ENCODE data around the gene TMEM201. TPM values are rescaled to one million over a fixed set of nuclear protein-coding genes. Genes with fewer than 3 reads are reported as not detected.
A peak's percentile ranks its signal among the peaks of the same experiment; 100 is the strongest.

TMEM201 gene
- total and polyA plus RNA-seq, 9 of the 15 experiments (the other 6 are each of a cell fraction or from before 2014, with no cell fraction given) = 0.42 to 51.3 (median 7.4) TPM

DNA sequence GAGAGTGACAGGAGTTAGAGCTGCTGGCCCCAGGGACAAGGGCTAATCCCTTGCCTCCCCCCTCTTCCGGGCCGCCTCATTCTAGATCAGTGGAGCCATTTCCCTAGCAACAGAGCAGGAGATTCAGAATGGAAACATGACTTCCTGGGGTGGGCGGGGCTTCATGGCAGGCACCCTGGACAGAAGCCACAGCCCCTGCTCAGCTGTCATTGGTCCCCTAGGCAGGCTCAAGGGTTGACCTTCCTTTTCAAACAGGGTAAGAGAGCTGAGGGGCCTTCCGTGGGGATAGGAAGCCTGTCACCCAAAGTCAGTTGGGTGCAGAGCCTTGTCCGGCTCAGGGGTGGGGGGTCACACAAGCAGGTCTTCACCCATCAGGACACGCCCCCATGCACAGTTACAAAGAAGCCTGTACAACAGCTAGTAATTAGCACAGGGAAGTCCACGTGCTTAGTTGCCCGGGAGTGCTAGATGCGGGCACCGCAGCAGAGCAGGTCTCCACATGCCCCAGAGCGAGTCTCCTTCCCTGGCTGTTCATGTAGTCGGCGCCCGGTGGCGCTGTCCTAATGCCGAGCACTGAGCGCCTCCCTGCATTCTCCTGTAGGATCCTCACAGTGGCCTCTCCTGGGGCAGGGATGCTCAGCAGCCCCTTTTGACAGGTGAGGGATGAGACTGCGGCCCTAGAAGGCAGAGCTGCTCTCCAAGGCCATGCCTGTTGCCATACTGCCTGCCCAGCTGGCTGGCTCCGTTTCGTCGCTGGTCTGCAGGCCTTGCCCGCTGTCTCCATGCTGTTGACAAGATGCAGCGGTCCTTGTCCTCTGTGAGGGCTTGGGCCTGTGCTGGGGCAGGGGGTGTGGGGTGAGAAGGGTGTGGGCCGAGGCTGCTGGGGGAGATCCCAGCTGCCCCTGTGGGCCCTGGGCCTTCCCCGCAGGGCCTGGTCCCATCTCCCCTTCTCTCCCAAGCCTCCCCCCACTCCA, 5.1 kb downstream of the TMEM201 start (continued):
- TF ChIP-seq, protein P1, sequence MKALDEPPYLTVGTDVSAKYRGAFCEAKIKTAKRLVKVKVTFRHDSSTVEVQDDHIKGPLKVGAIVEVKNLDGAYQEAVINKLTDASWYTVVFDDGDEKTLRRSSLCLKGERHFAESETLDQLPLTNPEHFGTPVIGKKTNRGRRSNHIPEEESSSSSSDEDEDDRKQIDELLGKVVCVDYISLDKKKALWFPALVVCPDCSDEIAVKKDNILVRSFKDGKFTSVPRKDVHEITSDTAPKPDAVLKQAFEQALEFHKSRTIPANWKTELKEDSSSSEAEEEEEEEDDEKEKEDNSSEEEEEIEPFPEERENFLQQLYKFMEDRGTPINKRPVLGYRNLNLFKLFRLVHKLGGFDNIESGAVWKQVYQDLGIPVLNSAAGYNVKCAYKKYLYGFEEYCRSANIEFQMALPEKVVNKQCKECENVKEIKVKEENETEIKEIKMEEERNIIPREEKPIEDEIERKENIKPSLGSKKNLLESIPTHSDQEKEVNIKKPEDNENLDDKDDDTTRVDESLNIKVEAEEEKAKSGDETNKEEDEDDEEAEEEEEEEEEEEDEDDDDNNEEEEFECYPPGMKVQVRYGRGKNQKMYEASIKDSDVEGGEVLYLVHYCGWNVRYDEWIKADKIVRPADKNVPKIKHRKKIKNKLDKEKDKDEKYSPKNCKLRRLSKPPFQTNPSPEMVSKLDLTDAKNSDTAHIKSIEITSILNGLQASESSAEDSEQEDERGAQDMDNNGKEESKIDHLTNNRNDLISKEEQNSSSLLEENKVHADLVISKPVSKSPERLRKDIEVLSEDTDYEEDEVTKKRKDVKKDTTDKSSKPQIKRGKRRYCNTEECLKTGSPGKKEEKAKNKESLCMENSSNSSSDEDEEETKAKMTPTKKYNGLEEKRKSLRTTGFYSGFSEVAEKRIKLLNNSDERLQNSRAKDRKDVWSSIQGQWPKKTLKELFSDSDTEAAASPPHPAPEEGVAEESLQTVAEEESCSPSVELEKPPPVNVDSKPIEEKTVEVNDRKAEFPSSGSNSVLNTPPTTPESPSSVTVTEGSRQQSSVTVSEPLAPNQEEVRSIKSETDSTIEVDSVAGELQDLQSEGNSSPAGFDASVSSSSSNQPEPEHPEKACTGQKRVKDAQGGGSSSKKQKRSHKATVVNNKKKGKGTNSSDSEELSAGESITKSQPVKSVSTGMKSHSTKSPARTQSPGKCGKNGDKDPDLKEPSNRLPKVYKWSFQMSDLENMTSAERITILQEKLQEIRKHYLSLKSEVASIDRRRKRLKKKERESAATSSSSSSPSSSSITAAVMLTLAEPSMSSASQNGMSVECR (CRISPR knock-in tag; IDR thresholded peaks at IDR 0.05) = peak; percentile 43; the same call in 1 of the 2 replicates
- TF ChIP-seq, protein P2, sequence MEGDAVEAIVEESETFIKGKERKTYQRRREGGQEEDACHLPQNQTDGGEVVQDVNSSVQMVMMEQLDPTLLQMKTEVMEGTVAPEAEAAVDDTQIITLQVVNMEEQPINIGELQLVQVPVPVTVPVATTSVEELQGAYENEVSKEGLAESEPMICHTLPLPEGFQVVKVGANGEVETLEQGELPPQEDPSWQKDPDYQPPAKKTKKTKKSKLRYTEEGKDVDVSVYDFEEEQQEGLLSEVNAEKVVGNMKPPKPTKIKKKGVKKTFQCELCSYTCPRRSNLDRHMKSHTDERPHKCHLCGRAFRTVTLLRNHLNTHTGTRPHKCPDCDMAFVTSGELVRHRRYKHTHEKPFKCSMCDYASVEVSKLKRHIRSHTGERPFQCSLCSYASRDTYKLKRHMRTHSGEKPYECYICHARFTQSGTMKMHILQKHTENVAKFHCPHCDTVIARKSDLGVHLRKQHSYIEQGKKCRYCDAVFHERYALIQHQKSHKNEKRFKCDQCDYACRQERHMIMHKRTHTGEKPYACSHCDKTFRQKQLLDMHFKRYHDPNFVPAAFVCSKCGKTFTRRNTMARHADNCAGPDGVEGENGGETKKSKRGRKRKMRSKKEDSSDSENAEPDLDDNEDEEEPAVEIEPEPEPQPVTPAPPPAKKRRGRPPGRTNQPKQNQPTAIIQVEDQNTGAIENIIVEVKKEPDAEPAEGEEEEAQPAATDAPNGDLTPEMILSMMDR (IDR thresholded peaks at IDR 0.05 in 2 of 3, conservative IDR thresholded peaks at IDR 0.05 in 1 of 3; ENCODE audit: insufficient read depth in 2 of 3, low read depth in 1 of 3, low read length in 3 of 3) = no peak
- TF ChIP-seq TFAM (CRISPR knock-in tag; conservative IDR thresholded peaks at IDR 0.05) (no peak), PHF20 (IDR thresholded peaks at IDR 0.05; ENCODE audit: partially characterized antibody) (no peak), EHMT2 (IDR thresholded peaks at IDR 0.05) (peak; percentile 79), RBM15 (IDR thresholded peaks at IDR 0.05; ENCODE audit: insufficient read depth, low read length) (no peak), TBP (optimal IDR thresholded peaks at IDR 0.05; ENCODE audit: low read depth, low read length) (no peak), RBBP5 (IDR thresholded peaks at IDR 0.05; ENCODE audit: borderline replicate concordance, insufficient read depth, low read length, poor library complexity, severe bottlenecking) (no peak), FOXP1 (CRISPR knock-in tag; IDR thresholded peaks at IDR 0.05) (no peak), EP300 (IDR thresholded peaks at IDR 0.05; ENCODE audit: low read length) (no peak), XRCC5 (IDR thresholded peaks at IDR 0.05; ENCODE audit: low read depth, low read length) (0 out of 2 replicates have a peak, but pooled peaks have one; percentile 29), FIP1L1 (IDR thresholded peaks at IDR 0.05; ENCODE audit: low read depth, low read length, poor library complexity, severe bottlenecking) (no peak)
- TF ChIP-seq, protein P3, sequence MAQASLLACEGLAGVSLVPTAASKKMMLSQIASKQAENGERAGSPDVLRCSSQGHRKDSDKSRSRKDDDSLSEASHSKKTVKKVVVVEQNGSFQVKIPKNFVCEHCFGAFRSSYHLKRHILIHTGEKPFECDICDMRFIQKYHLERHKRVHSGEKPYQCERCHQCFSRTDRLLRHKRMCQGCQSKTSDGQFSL (CRISPR knock-in tag; IDR thresholded peaks at IDR 0.05) = peak; percentile 86
- TF ChIP-seq, protein P3 (tag; IDR thresholded peaks at IDR 0.05) = no peak
- TF ChIP-seq, protein P4, sequence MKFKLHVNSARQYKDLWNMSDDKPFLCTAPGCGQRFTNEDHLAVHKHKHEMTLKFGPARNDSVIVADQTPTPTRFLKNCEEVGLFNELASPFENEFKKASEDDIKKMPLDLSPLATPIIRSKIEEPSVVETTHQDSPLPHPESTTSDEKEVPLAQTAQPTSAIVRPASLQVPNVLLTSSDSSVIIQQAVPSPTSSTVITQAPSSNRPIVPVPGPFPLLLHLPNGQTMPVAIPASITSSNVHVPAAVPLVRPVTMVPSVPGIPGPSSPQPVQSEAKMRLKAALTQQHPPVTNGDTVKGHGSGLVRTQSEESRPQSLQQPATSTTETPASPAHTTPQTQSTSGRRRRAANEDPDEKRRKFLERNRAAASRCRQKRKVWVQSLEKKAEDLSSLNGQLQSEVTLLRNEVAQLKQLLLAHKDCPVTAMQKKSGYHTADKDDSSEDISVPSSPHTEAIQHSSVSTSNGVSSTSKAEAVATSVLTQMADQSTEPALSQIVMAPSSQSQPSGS (CRISPR knock-in tag; IDR thresholded peaks at IDR 0.05) = no peak
- TF ChIP-seq, protein P5, sequence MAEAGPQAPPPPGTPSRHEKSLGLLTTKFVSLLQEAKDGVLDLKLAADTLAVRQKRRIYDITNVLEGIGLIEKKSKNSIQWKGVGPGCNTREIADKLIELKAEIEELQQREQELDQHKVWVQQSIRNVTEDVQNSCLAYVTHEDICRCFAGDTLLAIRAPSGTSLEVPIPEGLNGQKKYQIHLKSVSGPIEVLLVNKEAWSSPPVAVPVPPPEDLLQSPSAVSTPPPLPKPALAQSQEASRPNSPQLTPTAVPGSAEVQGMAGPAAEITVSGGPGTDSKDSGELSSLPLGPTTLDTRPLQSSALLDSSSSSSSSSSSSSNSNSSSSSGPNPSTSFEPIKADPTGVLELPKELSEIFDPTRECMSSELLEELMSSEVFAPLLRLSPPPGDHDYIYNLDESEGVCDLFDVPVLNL (CRISPR knock-in tag; IDR thresholded peaks at IDR 0.05; ENCODE audit: low read depth) = no peak

All from K562 (cell line).